Activated CD8-positive, alpha-beta memory T cell treated with anti-CD3 and anti-CD28 coated beads, Interleukin-2, amount 50 U/mL, for 24 hours (primary cell): ENCODE measurements around the gene OR1L4.

Experiments used
- DNase-seq: peaks from one replicate; pipeline ENCODE4 v3.0.0-alpha.2; 2020; ENCODE audit errors: extremely low read depth

OR1L4 gene, protein sequence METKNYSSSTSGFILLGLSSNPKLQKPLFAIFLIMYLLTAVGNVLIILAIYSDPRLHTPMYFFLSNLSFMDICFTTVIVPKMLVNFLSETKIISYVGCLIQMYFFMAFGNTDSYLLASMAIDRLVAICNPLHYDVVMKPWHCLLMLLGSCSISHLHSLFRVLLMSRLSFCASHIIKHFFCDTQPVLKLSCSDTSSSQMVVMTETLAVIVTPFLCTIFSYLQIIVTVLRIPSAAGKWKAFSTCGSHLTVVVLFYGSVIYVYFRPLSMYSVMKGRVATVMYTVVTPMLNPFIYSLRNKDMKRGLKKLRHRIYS

DNA sequence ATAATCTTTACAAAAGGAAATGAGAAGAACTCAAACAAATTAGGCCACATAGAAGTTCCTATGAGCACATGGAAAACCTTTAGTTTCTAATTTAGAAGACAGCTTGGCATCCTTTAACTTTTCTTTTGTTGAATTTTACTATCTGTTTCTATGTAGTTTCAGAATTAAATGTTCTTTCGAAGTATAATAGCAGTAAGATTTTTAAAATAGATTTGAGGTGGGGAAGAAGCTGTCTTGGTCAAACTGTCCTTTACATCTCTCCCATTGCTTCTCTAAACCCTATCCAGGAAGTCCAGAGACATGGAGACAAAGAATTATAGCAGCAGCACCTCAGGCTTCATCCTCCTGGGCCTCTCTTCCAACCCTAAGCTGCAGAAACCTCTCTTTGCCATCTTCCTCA, at the start of gene OR1L4:
Gene OR1L4, plus strand, starts transcription at position 301 of the 400 bp plus-strand sequence. Its CDS starts 0 bp downstream, at position 301.
- no peak for DNase-seq

DNA sequence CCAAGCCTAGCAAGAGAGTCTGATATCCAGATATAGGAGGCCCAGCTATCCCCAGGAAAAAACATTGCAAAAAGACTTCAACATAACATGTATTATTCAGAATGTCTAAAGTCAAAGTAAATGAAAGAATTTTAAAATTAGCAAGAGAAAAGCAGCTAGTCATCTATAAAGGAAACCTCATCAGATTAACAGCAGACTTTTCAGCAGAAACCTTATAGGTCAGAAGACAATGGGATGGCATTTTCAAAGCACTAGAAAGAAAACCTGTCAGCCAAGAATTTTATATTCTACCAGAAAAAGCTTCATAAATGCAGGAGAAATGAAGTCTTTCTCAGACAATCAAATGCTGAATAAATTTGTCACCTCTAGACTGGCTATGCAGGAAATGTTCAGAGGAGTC, 38.9 kb upstream of the OR1L4 start:
- no peak for DNase-seq

DNA sequence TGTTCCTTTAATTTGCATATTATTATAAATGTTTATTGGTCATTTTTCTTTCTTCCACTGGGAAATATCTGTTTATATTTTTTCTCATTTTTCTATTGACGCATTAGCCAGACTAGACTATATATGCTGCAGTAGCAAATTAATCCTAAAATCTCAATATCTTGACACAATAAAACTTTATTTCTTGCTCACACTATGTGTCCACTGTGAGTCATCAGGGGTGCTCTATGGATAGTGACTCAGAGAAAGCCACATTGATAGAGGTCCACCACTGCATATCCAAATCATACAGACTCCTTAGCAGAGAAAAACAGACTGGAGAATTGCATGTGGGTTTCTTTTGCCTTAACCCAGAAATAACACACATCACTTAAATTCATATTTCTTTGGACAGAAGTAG, 28.1 kb upstream of the OR1L4 start:
- no peak for DNase-seq

DNA sequence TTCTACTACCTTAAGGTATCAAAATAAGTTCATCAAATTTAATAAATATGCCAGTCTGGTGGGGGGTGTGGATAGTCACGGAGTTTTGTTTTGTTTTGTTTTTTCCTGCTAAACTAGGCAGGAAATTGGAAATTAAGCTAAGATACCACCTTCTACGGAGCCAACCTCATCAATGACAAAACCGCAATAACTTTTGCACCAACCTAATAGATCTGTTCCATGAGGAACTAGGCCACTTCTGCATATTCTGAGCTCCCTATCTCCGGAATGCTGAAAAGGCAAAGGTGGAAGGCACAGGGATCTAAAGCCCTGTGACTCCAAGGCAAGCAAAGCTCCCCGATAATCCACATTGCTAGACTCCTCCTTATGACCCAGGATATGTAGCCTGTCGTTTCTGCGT, 5.8 kb upstream of the OR1L4 start:
- DNase-seq, result no peak

DNA sequence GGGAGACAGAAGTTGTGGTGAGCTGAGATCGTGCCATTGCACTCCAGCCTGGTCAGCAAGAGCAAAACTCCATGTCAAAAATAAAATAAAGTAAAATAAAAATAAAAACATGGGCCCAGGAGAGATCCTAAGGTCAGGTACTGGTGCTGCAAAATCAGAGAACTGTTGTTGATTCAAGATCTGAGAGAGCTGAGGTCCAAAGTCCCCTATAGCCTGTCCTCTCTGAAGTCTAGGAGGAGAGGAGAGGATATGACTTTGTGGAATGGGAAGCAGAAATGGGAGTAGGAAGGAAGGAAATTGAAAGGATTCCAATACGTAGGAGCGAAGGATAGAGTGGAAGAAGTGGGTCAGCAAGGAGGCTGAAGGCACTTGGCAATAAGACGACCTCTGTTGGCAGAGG, 4.6 kb upstream of the OR1L4 start:
- no peak for DNase-seq

DNA sequence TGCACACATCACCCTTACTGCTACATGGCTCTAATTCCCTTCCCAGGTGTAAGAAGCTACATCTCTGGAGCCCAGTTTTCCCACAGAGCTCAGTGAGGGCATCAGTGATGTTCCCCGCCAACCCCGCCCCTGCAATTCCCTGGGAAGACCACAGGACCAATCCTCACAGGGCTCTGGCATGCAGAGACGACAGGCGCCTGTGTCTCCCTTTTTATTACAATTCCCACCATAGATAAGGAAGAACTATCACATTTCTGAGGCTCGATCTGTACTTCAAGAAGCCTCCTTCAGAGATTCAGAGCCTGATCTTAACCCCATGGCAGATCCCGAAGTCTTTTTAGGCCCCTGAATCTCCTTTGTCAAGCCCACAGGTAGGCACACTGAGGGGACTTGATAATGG, 18.2 kb downstream of the OR1L4 start, which contains the start of gene OR1L6:
Gene OR1L6, plus strand, starts transcription at position 301 of the 400 bp plus-strand sequence. CDS start 7,545 bp downstream, outside the sequence.
- DNase-seq, result no peak

DNA sequence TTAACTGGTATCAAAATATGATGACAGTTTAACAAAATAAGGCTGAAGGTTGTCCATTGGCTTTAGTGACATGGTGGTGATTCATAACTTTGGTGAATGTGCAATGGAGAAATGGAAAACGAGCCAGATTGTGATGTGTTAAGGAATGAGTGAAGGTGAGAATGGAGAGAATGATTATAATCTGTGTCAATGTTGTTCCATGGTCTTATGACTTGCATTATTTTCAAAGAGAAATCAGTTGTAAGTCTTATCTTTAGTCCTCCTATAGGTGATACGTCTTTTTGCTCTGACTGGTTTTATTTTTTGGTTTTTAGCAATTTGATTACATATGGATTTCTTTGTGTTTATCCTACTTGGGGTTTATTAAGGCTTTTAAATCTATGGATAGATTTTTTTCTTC, 31.0 kb downstream of the OR1L4 start:
- DNase-seq, result no peak

DNA sequence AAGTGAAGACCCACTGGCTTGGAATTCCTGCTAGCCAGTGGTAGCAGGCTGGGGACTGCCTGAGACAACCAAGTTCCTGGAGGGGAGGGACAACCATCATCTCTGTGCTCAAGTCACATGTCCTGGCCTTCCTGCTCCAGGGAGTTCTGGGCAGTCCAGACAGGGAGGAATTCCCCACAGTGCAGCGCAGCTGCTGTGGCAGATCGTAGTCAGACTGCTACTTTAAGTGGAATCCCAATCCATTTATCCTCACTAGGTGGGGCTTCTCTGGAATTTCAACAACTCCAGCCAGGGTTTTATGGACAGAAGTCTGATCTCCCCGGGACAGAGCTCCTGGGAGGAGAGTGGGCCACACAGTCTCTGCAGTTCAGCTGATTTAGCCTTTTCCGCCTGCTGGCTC, 44.0 kb downstream of the OR1L4 start:
- DNase-seq, result no peak
